IMR-90 (cell line): Measurements from ENCODE around the gene RAPGEF5. TPM values are rescaled to one million over a fixed set of nuclear protein-coding genes. Genes with fewer than 3 reads are reported as not detected.

Source experiments
- ATAC-seq: fragments of 200-7000 bp; cut with Tn5 transposase; 2 replicates; pipeline ENCODE4 v1.9.1; 2020; ENCODE audit warnings: low read depth, mild to moderate bottlenecking, moderate library complexity
- BruUV-seq: library from RNA; stranded (reverse); fragments of 400-500 nt; replicated peaks from 2 replicates; lab custom pipeline; 2021; lab: Mats Ljungman, UMichigan
- CTCF ChIA-PET: fragments of 300-600 bp; formaldehyde crosslinking; extraction: SDS; loops from one replicate; lab custom pipeline; 2021; ENCODE audit warnings: antibody characterized with exemption; lab: Yijun Ruan, JAX
- POLR2A ChIA-PET: fragments of 300-600 bp; sonication (Branson Sonifier 250); formaldehyde crosslinking; loops from one replicate; lab custom pipeline; 2022; ENCODE audit warnings: antibody characterized with exemption; ENCODE audit not compliant: unreplicated experiment; lab: Charles Lee
- DNase-seq: peaks from one replicate; pipeline ENCODE4 v3.0.0; 2013
- H2AFZ ChIP-seq: replicated peaks from 2 replicates; pipeline ENCODE3; 2013; ENCODE audit warnings: low read length, mild to moderate bottlenecking; ENCODE audit not compliant: poor library complexity
- H2AK5ac ChIP-seq: 2 replicates; pipeline ENCODE4 v1.6.1; 2013; ENCODE audit warnings: low read depth, low read length, inconsistent platforms
- H2AK9ac ChIP-seq: replicated peaks from 2 replicates; pipeline ENCODE3; 2013; ENCODE audit warnings: mild to moderate bottlenecking, low read depth, low read length, moderate library complexity; ENCODE audit not compliant: poor library complexity
- H2BK120ac ChIP-seq: 2 replicates; pipeline ENCODE4 v1.6.1; 2013; ENCODE audit warnings: low read depth, low read length, inconsistent platforms
- H2BK15ac ChIP-seq: 3 replicates; pipeline ENCODE4 v1.6.1; 2013; ENCODE audit warnings: low read depth, low read length, inconsistent platforms
- H2BK20ac ChIP-seq: 2 replicates; pipeline ENCODE4 v1.6.1; 2013; ENCODE audit warnings: low read depth, mild to moderate bottlenecking, inconsistent platforms, low read length, moderate library complexity
- H2BK5ac ChIP-seq: 2 replicates; pipeline ENCODE4 v1.6.1; 2013; ENCODE audit warnings: mild to moderate bottlenecking, low read depth, low read length, inconsistent platforms; ENCODE audit not compliant: poor library complexity, severe bottlenecking
- H3K14ac ChIP-seq: replicated peaks from 2 replicates; pipeline ENCODE4 v1.6.1; 2013; ENCODE audit warnings: low read depth, low read length, inconsistent platforms
- H3K18ac ChIP-seq: 2 replicates; pipeline ENCODE4 v1.6.1; 2013; ENCODE audit warnings: low read depth, low read length, control low read depth
- H3K23ac ChIP-seq: 2 replicates; pipeline ENCODE4 v1.6.1; 2013; ENCODE audit warnings: low read depth, low read length, inconsistent platforms
- H3K27ac ChIP-seq: 2 replicates; pipeline ENCODE4 v1.5.1; 2013; ENCODE audit warnings: mild to moderate bottlenecking, control low read depth, low read length; ENCODE audit not compliant: insufficient read depth
- H3K27me3 ChIP-seq: 2 replicates; pipeline ENCODE4 v1.6.1; 2013; ENCODE audit warnings: low read length; ENCODE audit not compliant: control insufficient read depth, insufficient read depth
- H3K36me3 ChIP-seq: 2 replicates; pipeline ENCODE4 v1.6.1; 2013; ENCODE audit warnings: low read length, mixed read lengths; ENCODE audit not compliant: control insufficient read depth, insufficient read depth
- H3K4ac ChIP-seq: 2 replicates; pipeline ENCODE4 v1.6.1; 2013; ENCODE audit warnings: low read depth, low read length, inconsistent platforms
- H3K4me1 ChIP-seq: 2 replicates; pipeline ENCODE4 v1.6.1; 2013; ENCODE audit warnings: low read length, mixed read lengths; ENCODE audit not compliant: control insufficient read depth, insufficient read depth
- H3K4me2 ChIP-seq: 2 replicates; pipeline ENCODE4 v1.6.1; 2013; ENCODE audit warnings: low read depth, mild to moderate bottlenecking, control low read depth, low read length, moderate library complexity
- H3K4me3 ChIP-seq: 2 replicates; pipeline ENCODE4 v1.5.1; 2013; ENCODE audit warnings: low read depth, mild to moderate bottlenecking, control low read depth, low read length, moderate library complexity; ENCODE audit not compliant: insufficient read depth
- H3K56ac ChIP-seq: 2 replicates; pipeline ENCODE4 v1.6.1; 2013; ENCODE audit warnings: low read length, inconsistent platforms; ENCODE audit not compliant: insufficient read depth; ENCODE audit errors: extremely low read depth
- H3K79me1 ChIP-seq, 2 experiments: 2 replicates each; pipeline ENCODE4 v1.6.1; 2013; ENCODE audit warnings: low read length in 2 of 2, inconsistent platforms in 1 of 2, low read depth in 1 of 2
- H3K9ac ChIP-seq: 2 replicates; pipeline ENCODE4 v1.6.1; 2013; ENCODE audit warnings: low read depth, low read length, control low read depth
- H3K9me1 ChIP-seq: 2 replicates; pipeline ENCODE4 v1.6.1; 2013; ENCODE audit warnings: low read length, inconsistent platforms; ENCODE audit not compliant: insufficient read depth
- H3K9me3 ChIP-seq: 2 replicates; pipeline ENCODE4 v1.6.1; 2013; ENCODE audit warnings: low read length; ENCODE audit not compliant: control insufficient read depth, insufficient read depth
- H4K20me1 ChIP-seq: 2 replicates; pipeline ENCODE4 v1.6.1; 2013; ENCODE audit warnings: low read length, inconsistent platforms; ENCODE audit not compliant: insufficient read depth
- H4K5ac ChIP-seq: 2 replicates; pipeline ENCODE4 v1.6.1; 2013; ENCODE audit warnings: mild to moderate bottlenecking, low read depth, low read length, control low read depth
- H4K8ac ChIP-seq, 2 experiments: 2 replicates each; pipeline ENCODE4 v1.6.1; 2013; ENCODE audit warnings: low read depth in 2 of 2, low read length in 2 of 2, control low read depth in 1 of 2, inconsistent platforms in 1 of 2
- H4K91ac ChIP-seq: 2 replicates; pipeline ENCODE4 v1.6.1; 2013; ENCODE audit warnings: low read depth, low read length, inconsistent platforms; ENCODE audit not compliant: insufficient read depth
- CEBPB ChIP-seq: IDR thresholded peaks from 2 replicates; pipeline ENCODE4 v1.6.1; 2012; ENCODE audit warnings: low read depth, low read length, improper control_type of control experiment
- MAFK ChIP-seq: IDR thresholded peaks from 2 replicates; pipeline ENCODE4 v1.6.1; 2012; ENCODE audit warnings: low read depth, low read length, improper control_type of control experiment
- MAZ ChIP-seq: IDR thresholded peaks from 2 replicates; pipeline ENCODE4 v1.6.1; 2012; ENCODE audit warnings: low read depth, mild to moderate bottlenecking, low read length, improper control_type of control experiment, moderate library complexity, borderline replicate concordance
- RAD21 ChIP-seq: IDR thresholded peaks from 2 replicates; pipeline ENCODE4 v1.6.1; 2012; ENCODE audit warnings: low read length, improper control_type of control experiment
- RFX5 ChIP-seq: IDR thresholded peaks from 2 replicates; pipeline ENCODE4 v1.8.0; 2012; ENCODE audit warnings: low read depth, mild to moderate bottlenecking, low read length, moderate library complexity
- SMC3 ChIP-seq: fragments of 150-350 bp; IDR thresholded peaks from 2 replicates; pipeline ENCODE4 v1.6.1; 2016; ENCODE audit warnings: low read depth, mild to moderate bottlenecking, antibody characterized with exemption, low read length, moderate library complexity
- WGBS, 2 experiments: methylation state at CpG; one replicate each; pipeline versions ENCODE4 v1.1.5 to v1.1.7; 2013; ENCODE audit warnings: missing lambda C conversion rate in 2 of 2; ENCODE audit not compliant: insufficient read length in 1 of 2; ENCODE audit errors: extremely low coverage in 2 of 2; 5-methylcytosine and 5-hydroxymethylcytosine counted together
- dilution Hi-C: fragments of 300-500 bp; cut with HindIII; formaldehyde crosslinking; loops from one replicate; pipeline ENCODE4 v1.14.3; 2018; ENCODE audit warnings: low sequenced_read_pairs; ENCODE audit not compliant: unreplicated experiment
- in situ Hi-C: fragments of 300-500 bp; cut with MboI; formaldehyde crosslinking; loops from 3 replicates; pipeline ENCODE4 v1.14.3; 2019; ENCODE audit warnings: low sequenced_read_pairs, inconsistent platforms, mixed read lengths
- intact Hi-C: fragments of 100-400 bp; cut with micrococcal nuclease; formaldehyde crosslinking; loops from 2 replicates; pipeline ENCODE4 v1.10.0; 2022
- polyA plus RNA-seq, 3 experiments: library from polyadenylated mRNA; depleted of rRNA; stranded (reverse); fragments of >200 nt; gene quantifications; 2 replicates each; pipeline ENCODE4 v1.2.3, GENCODE V29; 2012; ENCODE audit warnings: low replicate concordance in 1 of 3
- total RNA-seq: library from RNA; depleted of rRNA; stranded (reverse); fragments of >200 nt; gene quantifications from 2 replicates; pipeline ENCODE4 v1.2.3, GENCODE V29; 2012

Gene RAPGEF5
- total and polyA plus RNA-seq, 2 of the 4 experiments (the other 2 are of a cell fraction) = 0.05 to 0.18 TPM

DNA sequence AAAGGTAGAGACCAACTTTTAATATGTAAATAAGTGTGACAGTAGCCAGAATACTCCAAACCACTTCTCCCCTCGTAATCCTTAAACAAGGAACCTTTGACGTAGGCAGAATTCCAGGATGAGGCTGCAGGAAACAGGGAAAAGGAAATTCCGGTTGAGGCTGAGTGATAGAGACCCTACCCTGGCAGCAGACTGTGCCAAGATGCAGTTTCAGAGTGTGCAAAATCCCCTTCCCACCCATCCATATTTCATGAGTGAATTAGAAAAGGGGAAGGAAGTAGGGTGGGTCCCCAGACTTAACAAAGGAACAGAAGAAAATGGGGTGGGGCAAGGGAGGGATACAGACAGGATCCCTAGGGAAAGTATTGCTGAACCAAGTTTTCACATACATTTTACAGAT, 143.0 kb downstream of the RAPGEF5 start:
- Histone ChIP-seq H4K8ac (no peak overlapping the region), H3K23ac (no peak overlapping the region), H2BK15ac (no peak overlapping the region), H4K5ac (no peak overlapping the region), H3K9me3 (no peaks in the 10 kb centered on the region), H3K18ac (no peak overlapping the region), H3K4ac (no peak overlapping the region), H3K36me3 (no peaks in the 10 kb centered on the region), H2BK120ac (no peak overlapping the region), H2AK5ac (no peak overlapping the region), H2BK20ac (no peak overlapping the region), H4K20me1 (no peaks in the 10 kb centered on the region), H3K4me1 (no peaks in the 10 kb centered on the region), H3K9me1 (no peaks in the 10 kb centered on the region), H3K9ac (no peak overlapping the region), H4K91ac (no peak overlapping the region), H3K27ac (no peak overlapping the region), H3K14ac (no peak overlapping the region), H2AK9ac (no peak overlapping the region), H2AFZ (no peak overlapping the region), H3K4me3 (no peak overlapping the region), H3K4me2 (no peak overlapping the region), H2BK5ac (no peak overlapping the region), H3K79me1 (no peaks in the 10 kb centered on the region), H3K56ac (no peak overlapping the region), H3K27me3 (peaks cover 3% of the 10 kb centered on the region; the same call in 1 of the 2 replicates)
- DNase-seq (no peak), ATAC-seq (no peak)
- no TSS peak for BruUV-seq
- POLR2A ChIA-PET = no interaction called here
- in situ Hi-C loops = no loop called here
- CTCF ChIA-PET = no interaction called here
- WGBS, 2 experiments = no CpG with 5 or more reads among the region's 3 CpGs
- dilution Hi-C loops = no loop called here
- no peak for TF ChIP-seq MAFK
- no peak for TF ChIP-seq MAZ
- no peak for TF ChIP-seq CEBPB
- no peak for TF ChIP-seq RAD21
- no peak for TF ChIP-seq RFX5
- TF ChIP-seq SMC3 = no peak
- intact Hi-C loops = no loop called here
